H9 (cell line): ENCODE data around the gene MRPL17. TPM values are rescaled to one million over a fixed set of nuclear protein-coding genes. Genes with fewer than 3 reads are reported as not detected.

Source experiments
- DNase-seq: peaks from one replicate; pipeline ENCODE4 v3.0.0-alpha.2; 2017
- H2AFZ ChIP-seq: one replicate; pipeline ENCODE4 v1.6.1; 2013; ENCODE audit warnings: mild to moderate bottlenecking, low read length, control low read depth, moderate library complexity
- H2AK5ac ChIP-seq: 2 replicates; pipeline ENCODE4 v1.6.1; 2013; ENCODE audit warnings: low read length, control low read depth, mixed read lengths; ENCODE audit not compliant: insufficient read length
- H2BK120ac ChIP-seq: one replicate; pipeline ENCODE4 v1.6.1; 2013; ENCODE audit warnings: low read depth, mild to moderate bottlenecking, low read length, control low read depth, inconsistent platforms; ENCODE audit not compliant: poor library complexity, severe bottlenecking
- H2BK12ac ChIP-seq: 2 replicates; pipeline ENCODE4 v1.6.1; 2013; ENCODE audit warnings: low read length, control low read depth, mixed read lengths, low read depth; ENCODE audit not compliant: insufficient read length
- H2BK15ac ChIP-seq: 2 replicates; pipeline ENCODE4 v1.6.1; 2013; ENCODE audit warnings: low read depth, low read length, control low read depth
- H2BK20ac ChIP-seq: one replicate; pipeline ENCODE4 v1.6.1; 2013; ENCODE audit warnings: low read depth, mild to moderate bottlenecking, low read length, control low read depth, inconsistent platforms; ENCODE audit not compliant: poor library complexity, severe bottlenecking
- H2BK5ac ChIP-seq: 2 replicates; pipeline ENCODE4 v1.6.1; 2013; ENCODE audit warnings: low read length, control low read depth, mixed read lengths; ENCODE audit not compliant: insufficient read length
- H3K14ac ChIP-seq: 2 replicates; pipeline ENCODE4 v1.6.1; 2013; ENCODE audit warnings: low read length, control low read depth; ENCODE audit not compliant: insufficient read depth
- H3K18ac ChIP-seq: 2 replicates; pipeline ENCODE4 v1.6.1; 2013; ENCODE audit warnings: low read depth, mild to moderate bottlenecking, mixed read lengths, low read length, control low read depth; ENCODE audit not compliant: insufficient read length
- H3K23ac ChIP-seq: 2 replicates; pipeline ENCODE4 v1.6.1; 2013; ENCODE audit warnings: low read length, control low read depth, mixed read lengths, low read depth; ENCODE audit not compliant: insufficient read length
- H3K23me2 ChIP-seq: 2 replicates; pipeline ENCODE4 v1.6.1; 2013; ENCODE audit warnings: low read depth, mild to moderate bottlenecking, mixed read lengths, low read length, control low read depth; ENCODE audit not compliant: insufficient read length, poor library complexity, severe bottlenecking
- H3K27ac ChIP-seq: 2 replicates; pipeline ENCODE4 v1.5.1; 2013; ENCODE audit warnings: low read length, control low read depth, mixed read lengths, low read depth; ENCODE audit not compliant: insufficient read length
- H3K27me3 ChIP-seq: 2 replicates; pipeline ENCODE4 v1.6.1; 2013; ENCODE audit warnings: low read length, control low read depth, inconsistent platforms; ENCODE audit not compliant: insufficient read depth
- H3K4ac ChIP-seq: 2 replicates; pipeline ENCODE4 v1.6.1; 2013; ENCODE audit warnings: low read depth, mild to moderate bottlenecking, control low read depth, inconsistent platforms, low read length, moderate library complexity
- H3K4me1 ChIP-seq: 2 replicates; pipeline ENCODE4 v1.6.1; 2013; ENCODE audit warnings: low read length, control low read depth, inconsistent platforms; ENCODE audit not compliant: insufficient read depth
- H3K4me2 ChIP-seq: 2 replicates; pipeline ENCODE4 v1.6.1; 2013; ENCODE audit warnings: low read length, control low read depth, mixed read lengths; ENCODE audit not compliant: insufficient read length, insufficient read depth
- H3K56ac ChIP-seq: 2 replicates; pipeline ENCODE4 v1.6.1; 2013; ENCODE audit warnings: low read depth, mild to moderate bottlenecking, mixed read lengths, low read length, control low read depth; ENCODE audit not compliant: insufficient read length
- H3K79me1 ChIP-seq: 2 replicates; pipeline ENCODE4 v1.6.1; 2013; ENCODE audit warnings: low read depth, mild to moderate bottlenecking, moderate library complexity, low read length, control low read depth, inconsistent platforms; ENCODE audit not compliant: insufficient read depth, poor library complexity, severe bottlenecking
- H3K79me2 ChIP-seq: 2 replicates; pipeline ENCODE4 v1.6.1; 2013; ENCODE audit warnings: low read length, control low read depth, inconsistent platforms; ENCODE audit not compliant: insufficient read depth
- H3K9ac ChIP-seq: 2 replicates; pipeline ENCODE4 v1.6.1; 2013; ENCODE audit warnings: low read length, control low read depth, mixed read lengths; ENCODE audit not compliant: insufficient read length; ENCODE audit errors: extremely low read depth
- H3K9me3 ChIP-seq: one replicate; pipeline ENCODE4 v1.6.1; 2013; ENCODE audit warnings: low read depth, low read length, inconsistent platforms; ENCODE audit not compliant: control insufficient read depth
- H3T11ph ChIP-seq: one replicate; pipeline ENCODE4 v1.6.1; 2013; ENCODE audit warnings: mild to moderate bottlenecking, low read length, control low read depth, inconsistent platforms
- H4K20me1 ChIP-seq: one replicate; pipeline ENCODE4 v1.6.1; 2013; ENCODE audit not compliant: control insufficient read depth, insufficient read length, insufficient read depth
- H4K5ac ChIP-seq: 2 replicates; pipeline ENCODE4 v1.6.1; 2013; ENCODE audit warnings: low read depth, mild to moderate bottlenecking, mixed read lengths, low read length, control low read depth; ENCODE audit not compliant: insufficient read length
- H4K8ac ChIP-seq: replicated peaks from 2 replicates; pipeline ENCODE4 v1.6.1; 2013; ENCODE audit warnings: low read length, control low read depth, mixed read lengths, low read depth; ENCODE audit not compliant: insufficient read length
- H4K91ac ChIP-seq: 2 replicates; pipeline ENCODE4 v1.6.1; 2013; ENCODE audit warnings: low read depth, mild to moderate bottlenecking, moderate library complexity, mixed read lengths, low read length, control low read depth; ENCODE audit not compliant: insufficient read length
- H3K27ac Mint-ChIP-seq, 3 experiments: 2 replicates in 2 of 3; 3 replicates in 1 of 3; pipeline ENCODE4 v1.8.0; 2020 to 2021; ENCODE audit warnings: mixed read lengths in 3 of 3, mild to moderate bottlenecking in 1 of 3, moderate library complexity in 1 of 3
- H3K27me3 Mint-ChIP-seq: 2 replicates; pipeline ENCODE4 v1.8.0; 2021; ENCODE audit warnings: low read depth, mild to moderate bottlenecking, moderate library complexity, mixed read lengths
- H3K36me3 Mint-ChIP-seq, 3 experiments: 2 replicates in 2 of 3; 3 replicates in 1 of 3; pipeline ENCODE4 v1.8.0; 2020 to 2021; ENCODE audit warnings: low read depth in 3 of 3, mixed read lengths in 3 of 3; ENCODE audit not compliant: insufficient read depth in 1 of 3
- H3K4me1 Mint-ChIP-seq, 2 experiments: 2 replicates each; pipeline ENCODE4 v1.8.0; 2020; ENCODE audit warnings: mixed read lengths in 2 of 2
- H3K4me3 Mint-ChIP-seq, 2 experiments: 2 replicates in 1 of 2; 3 replicates in 1 of 2; pipeline ENCODE4 v1.8.0; 2020 to 2021; ENCODE audit warnings: mild to moderate bottlenecking in 2 of 2, mixed read lengths in 2 of 2, moderate library complexity in 1 of 2
- H3K9me3 Mint-ChIP-seq, 2 experiments: 2 replicates in 1 of 2; 3 replicates in 1 of 2; pipeline ENCODE4 v1.8.0; 2020; ENCODE audit warnings: mild to moderate bottlenecking in 2 of 2, mixed read lengths in 2 of 2, moderate library complexity in 1 of 2
- WGBS: extraction: QIAGEN DNeasy Blood & Tissue Kit; methylation state at CpG from one replicate; pipeline ENCODE4 v1.1.7; 2013; ENCODE audit warnings: missing lambda C conversion rate, low lambda C conversion rate, mixed read lengths; ENCODE audit not compliant: insufficient read length; ENCODE audit errors: extremely low coverage; 5-methylcytosine and 5-hydroxymethylcytosine counted together
- total RNA-seq: library from RNA; stranded (reverse); gene quantifications from 2 replicates; pipeline ENCODE4 v1.2.1, GENCODE V29; 2021
- TF ChIP-seq, protein P1 (sequence below): fragments of 200-600 bp; sonication (generic); conservative IDR thresholded peaks from 3 replicates; pipeline ENCODE4 v1.8.0; 2021; ENCODE audit warnings: antibody characterized with exemption, mild to moderate bottlenecking

MRPL17 gene
- total RNA-seq, 1 experiment from 2014 or later = 75.5 TPM

DNA sequence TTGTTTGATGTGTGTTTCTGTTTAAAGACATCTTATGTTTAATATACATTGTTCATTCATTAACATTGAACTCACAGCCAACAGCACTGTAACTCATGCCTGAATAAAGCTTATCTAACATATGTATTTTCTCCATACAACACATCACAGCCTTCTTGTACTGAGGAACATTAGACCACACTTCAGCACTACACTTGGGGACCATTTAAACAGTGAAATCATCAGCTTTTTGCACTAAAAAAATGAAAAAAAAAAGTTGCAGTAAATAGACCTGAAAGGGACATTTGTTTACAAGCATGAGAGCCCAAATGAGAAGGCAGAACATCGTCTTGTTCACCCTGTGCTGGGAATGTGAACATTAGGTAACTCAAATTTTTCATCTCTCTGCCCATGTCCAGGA, 48.6 kb downstream of the MRPL17 start:
- no peak overlapping the region for H2BK12ac ChIP-seq
- H3T11ph ChIP-seq = no peak overlapping the region
- peaks cover 34% of the 10 kb centered on the region for H3K27me3 Mint-ChIP-seq
- no peaks in the 10 kb centered on the region for H4K20me1 ChIP-seq
- no peak for DNase-seq
- H3K23ac ChIP-seq = no peak overlapping the region
- H3K36me3 Mint-ChIP-seq = peaks cover 0 to 13% (median 8%) of the 10 kb centered on the region in 3 experiments; a peak in 6 of 7 replicates
- no peaks in the 10 kb centered on the region for H3K79me2 ChIP-seq
- no peak overlapping the region for H2BK20ac ChIP-seq
- no peak overlapping the region for H3K14ac ChIP-seq
- H2BK15ac ChIP-seq = no peak overlapping the region
- no peak overlapping the region for H3K18ac ChIP-seq
- no peak overlapping the region for H4K8ac ChIP-seq
- H3K23me2 ChIP-seq = peaks cover 9% of the 10 kb centered on the region
- no peak overlapping the region for H3K9ac ChIP-seq
- H2AFZ ChIP-seq = no peak overlapping the region
- H2BK5ac ChIP-seq = no peak overlapping the region
- no CpG with 5 or more reads among the region's 1 CpG for WGBS
- no peaks in the 10 kb centered on the region for H3K79me1 ChIP-seq
- no peak overlapping the region for H3K56ac ChIP-seq
- peaks cover 13% of the 10 kb centered on the region; the same call in 1 of the 2 replicates for H3K27me3 ChIP-seq
- no peak overlapping the region for H3K4me3 Mint-ChIP-seq
- H3K4me1 Mint-ChIP-seq = peaks cover 3% of the 10 kb centered on the region in 2 experiments; a peak in 2 of 4 replicates
- H3K4me2 ChIP-seq = no peak overlapping the region
- H3K4ac ChIP-seq = no peak overlapping the region
- no peak overlapping the region for H4K5ac ChIP-seq
- no peak overlapping the region for H4K91ac ChIP-seq
- H2BK120ac ChIP-seq = no peak overlapping the region
- H2AK5ac ChIP-seq = no peak overlapping the region
- no peaks in the 10 kb centered on the region for H3K9me3 Mint-ChIP-seq
- no peaks in the 10 kb centered on the region for H3K4me1 ChIP-seq
- no peak overlapping the region for H3K27ac Mint-ChIP-seq
- no peaks in the 10 kb centered on the region for H3K9me3 ChIP-seq
- TF ChIP-seq, protein P1, sequence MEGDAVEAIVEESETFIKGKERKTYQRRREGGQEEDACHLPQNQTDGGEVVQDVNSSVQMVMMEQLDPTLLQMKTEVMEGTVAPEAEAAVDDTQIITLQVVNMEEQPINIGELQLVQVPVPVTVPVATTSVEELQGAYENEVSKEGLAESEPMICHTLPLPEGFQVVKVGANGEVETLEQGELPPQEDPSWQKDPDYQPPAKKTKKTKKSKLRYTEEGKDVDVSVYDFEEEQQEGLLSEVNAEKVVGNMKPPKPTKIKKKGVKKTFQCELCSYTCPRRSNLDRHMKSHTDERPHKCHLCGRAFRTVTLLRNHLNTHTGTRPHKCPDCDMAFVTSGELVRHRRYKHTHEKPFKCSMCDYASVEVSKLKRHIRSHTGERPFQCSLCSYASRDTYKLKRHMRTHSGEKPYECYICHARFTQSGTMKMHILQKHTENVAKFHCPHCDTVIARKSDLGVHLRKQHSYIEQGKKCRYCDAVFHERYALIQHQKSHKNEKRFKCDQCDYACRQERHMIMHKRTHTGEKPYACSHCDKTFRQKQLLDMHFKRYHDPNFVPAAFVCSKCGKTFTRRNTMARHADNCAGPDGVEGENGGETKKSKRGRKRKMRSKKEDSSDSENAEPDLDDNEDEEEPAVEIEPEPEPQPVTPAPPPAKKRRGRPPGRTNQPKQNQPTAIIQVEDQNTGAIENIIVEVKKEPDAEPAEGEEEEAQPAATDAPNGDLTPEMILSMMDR = no peak
- H3K27ac ChIP-seq = no peak overlapping the region
